Activated T-helper 1 cell treated with anti-CD3 and anti-CD28 coated beads, Interleukin-12 subunit alpha, Interleukin-12 subunit beta, Interleukin-2, Interleukin-4 antibody, amounts not matched to agents 30 ng/mL and 10 ng/mL and 1 ng/mL, durations not matched to agents 14 hours and 24 hours and 36 hours (primary cell): Measurements from ENCODE around the gene TAF10. TPM values are rescaled to one million over a fixed set of nuclear protein-coding genes. Genes with fewer than 3 reads are reported as not detected.

ENCODE experiments used
- DNase-seq: peaks from one replicate; pipeline ENCODE4 v3.0.0; 2021; ENCODE audit warnings: low spot score
- H3K27ac Mint-ChIP-seq: one replicate; pipeline ENCODE4 v1.8.0; 2021; ENCODE audit warnings: mild to moderate bottlenecking, mixed read lengths
- H3K27me3 Mint-ChIP-seq: one replicate; pipeline ENCODE4 v1.8.0; 2022; ENCODE audit warnings: mild to moderate bottlenecking, moderate library complexity, mixed read lengths; ENCODE audit not compliant: insufficient read depth
- H3K36me3 Mint-ChIP-seq: one replicate; pipeline ENCODE4 v1.8.0; 2021; ENCODE audit warnings: low read depth, mixed read lengths
- H3K4me1 Mint-ChIP-seq: one replicate; pipeline ENCODE4 v1.8.0; 2021; ENCODE audit warnings: low read depth, mixed read lengths
- H3K4me3 Mint-ChIP-seq: one replicate; pipeline ENCODE4 v1.8.0; 2021; ENCODE audit warnings: mild to moderate bottlenecking, moderate library complexity, mixed read lengths
- H3K9me3 Mint-ChIP-seq: one replicate; pipeline ENCODE4 v1.8.0; 2021; ENCODE audit warnings: mixed read lengths
- intact Hi-C: fragments of 100-400 bp; cut with micrococcal nuclease; formaldehyde crosslinking; loops from one replicate; pipeline ENCODE4 v1.15.1; 2024
- total RNA-seq: library from RNA; stranded (reverse); gene quantifications from 2 replicates; pipeline ENCODE4 v1.2.3, GENCODE V29; 2022

TAF10 gene
- total RNA-seq, 1 donor from 2014 or later, result 155 TPM

- Mint-ChIP-seq H3K4me3 (peak overlapping the region; percentile 43), H3K27ac (peak overlapping the region; percentile 54), H3K9me3 (no peaks in the 10 kb centered on the region), H3K4me1 (no peaks in the 10 kb centered on the region), H3K36me3 (peaks cover 10% of the 10 kb centered on the region), H3K27me3 (no peaks in the 10 kb centered on the region)
- intact Hi-C loops, result loop anchor here (10.0 kb wide), 1 partner anchor 932 kb away; the partner anchor contains the start of genes TRIM22 and TRIM5
- no peak for DNase-seq
Measured at GRCh38 chr11:6616596-6617250, 4.7 kb upstream of the TAF10 start.

- peaks cover 5% of the 10 kb centered on the region for H3K4me1 Mint-ChIP-seq
- DNase-seq, result no peak
- H3K27me3 Mint-ChIP-seq, result no peaks in the 10 kb centered on the region
- H3K4me3 Mint-ChIP-seq, result peak overlapping the region; percentile 6
- no peaks in the 10 kb centered on the region for H3K9me3 Mint-ChIP-seq
- intact Hi-C loops, result loop anchor here (10.0 kb wide), 1 partner anchor 931 kb away; the partner anchor contains the start of genes TRIM22 and TRIM5
- peaks cover 15% of the 10 kb centered on the region for H3K36me3 Mint-ChIP-seq
- no peak overlapping the region for H3K27ac Mint-ChIP-seq
Measured at GRCh38 chr11:6615882-6616585, 4.0 kb upstream of the TAF10 start.

GRCh38 chr11:6615046-6615445 is 3.0 kb upstream of the TAF10 start:
- H3K4me1 Mint-ChIP-seq, result peaks cover 13% of the 10 kb centered on the region
- no peak for DNase-seq
- no peaks in the 10 kb centered on the region for H3K9me3 Mint-ChIP-seq
- H3K27ac Mint-ChIP-seq, result no peak overlapping the region
- no peak overlapping the region for H3K4me3 Mint-ChIP-seq
- H3K27me3 Mint-ChIP-seq, result no peaks in the 10 kb centered on the region
- intact Hi-C loops, result loop anchor here (10.0 kb wide), 1 partner anchor 930 kb away; the partner anchor contains the start of genes TRIM22 and TRIM5
- peaks cover 21% of the 10 kb centered on the region for H3K36me3 Mint-ChIP-seq

GRCh38 chr11:6614446-6614845 is 2.4 kb upstream of the TAF10 start:
- intact Hi-C loops, result loop anchor here (10.0 kb wide), 1 partner anchor 930 kb away; the partner anchor contains the start of genes TRIM22 and TRIM5
- no peaks in the 10 kb centered on the region for H3K9me3 Mint-ChIP-seq
- H3K27ac Mint-ChIP-seq, result no peak overlapping the region
- H3K4me3 Mint-ChIP-seq, result no peak overlapping the region
- DNase-seq, result no peak
- peaks cover 27% of the 10 kb centered on the region for H3K36me3 Mint-ChIP-seq
- no peaks in the 10 kb centered on the region for H3K27me3 Mint-ChIP-seq
- peaks cover 19% of the 10 kb centered on the region for H3K4me1 Mint-ChIP-seq

GRCh38 chr11:6613496-6613895 is 1.5 kb upstream of the TAF10 start:
- no peak overlapping the region for H3K4me3 Mint-ChIP-seq
- H3K36me3 Mint-ChIP-seq, result peaks cover 32% of the 10 kb centered on the region

GRCh38 chr11:6611963-6612212 is 128 bp downstream of the TAF10 start:
- Mint-ChIP-seq H3K27me3 (no peaks in the 10 kb centered on the region), H3K4me3 (peak overlapping the region; percentile 93), H3K27ac (no peak overlapping the region), H3K36me3 (peaks cover 40% of the 10 kb centered on the region), H3K9me3 (no peaks in the 10 kb centered on the region), H3K4me1 (peaks cover 34% of the 10 kb centered on the region)
- DNase-seq, result no peak
- intact Hi-C loops, result loop anchor here (1.0 to 10.0 kb wide), 7 partner anchors 7 to 927 kb away; partner anchors contain the start of genes ARFIP2, FHIP1B, ILK and MRPL17

More at GRCh38 chr11:6613496-6613895, 1.5 kb upstream of the TAF10 start:
- no peak for DNase-seq
- no peaks in the 10 kb centered on the region for H3K27me3 Mint-ChIP-seq
- peaks cover 20% of the 10 kb centered on the region for H3K4me1 Mint-ChIP-seq
- no peaks in the 10 kb centered on the region for H3K9me3 Mint-ChIP-seq
- intact Hi-C loops, result loop anchor here (2.0 to 10.0 kb wide), 2 partner anchors 133 to 929 kb away; partner anchors contain the start of genes TRIM22 and TRIM5
- no peak overlapping the region for H3K27ac Mint-ChIP-seq

GRCh38 chr11:6611092-6611962 is 689 bp downstream of the TAF10 start:
- no peak for DNase-seq
- Mint-ChIP-seq H3K9me3 (no peaks in the 10 kb centered on the region), H3K4me1 (peaks cover 40% of the 10 kb centered on the region), H3K27ac (peak overlapping the region; percentile 87), H3K36me3 (peaks cover 41% of the 10 kb centered on the region), H3K27me3 (no peaks in the 10 kb centered on the region), H3K4me3 (peak overlapping the region; percentile 93)
- intact Hi-C loops, result loop anchor here (1.0 to 10.0 kb wide), 2 partner anchors 8 to 927 kb away; partner anchors contain the start of genes TPP1, TRIM22 and TRIM5

GRCh38 chr11:6610591-6610990 is 1.4 kb downstream of the TAF10 start:
- intact Hi-C loops, result loop anchor here (10.0 kb wide), 1 partner anchor 926 kb away; the partner anchor contains the start of genes TRIM22 and TRIM5
- Mint-ChIP-seq H3K27ac (peak overlapping the region; percentile 87), H3K9me3 (no peaks in the 10 kb centered on the region), H3K36me3 (peaks cover 40% of the 10 kb centered on the region), H3K27me3 (no peaks in the 10 kb centered on the region), H3K4me3 (peak overlapping the region; percentile 93), H3K4me1 (peaks cover 46% of the 10 kb centered on the region)
- DNase-seq, result no peak

- peak overlapping the region; percentile 93 for H3K4me3 Mint-ChIP-seq
- peaks cover 34% of the 10 kb centered on the region for H3K36me3 Mint-ChIP-seq
Measured at GRCh38 chr11:6609502-6610015, 2.5 kb downstream of the TAF10 start.

GRCh38 chr11:6608726-6609501 is 3.1 kb downstream of the TAF10 start:
- no peaks in the 10 kb centered on the region for H3K9me3 Mint-ChIP-seq
- DNase-seq, result no peak
- intact Hi-C loops, result loop anchor here (10.0 kb wide), 1 partner anchor 1376 kb away; the partner anchor contains the start of gene EIF3F
- H3K36me3 Mint-ChIP-seq, result peaks cover 34% of the 10 kb centered on the region
- H3K27ac Mint-ChIP-seq, result no peak overlapping the region
- H3K4me1 Mint-ChIP-seq, result peaks cover 46% of the 10 kb centered on the region
- H3K27me3 Mint-ChIP-seq, result no peaks in the 10 kb centered on the region
- H3K4me3 Mint-ChIP-seq, result no peak overlapping the region

More at GRCh38 chr11:6609502-6610015, 2.5 kb downstream of the TAF10 start:
- H3K4me1 Mint-ChIP-seq, result peaks cover 46% of the 10 kb centered on the region
- H3K27ac Mint-ChIP-seq, result peak overlapping the region; percentile 33
- no peak for DNase-seq
- intact Hi-C loops, result loop anchor here (10.0 kb wide), 2 partner anchors 925 to 1375 kb away; partner anchors contain the start of genes EIF3F, TRIM22 and TRIM5
- no peaks in the 10 kb centered on the region for H3K9me3 Mint-ChIP-seq
- no peaks in the 10 kb centered on the region for H3K27me3 Mint-ChIP-seq

- DNase-seq, result no peak
- intact Hi-C loops, result loop anchor here (10.0 kb wide), 1 partner anchor 1377 kb away; the partner anchor contains the start of gene EIF3F
- H3K4me1 Mint-ChIP-seq, result peaks cover 46% of the 10 kb centered on the region
- H3K9me3 Mint-ChIP-seq, result no peaks in the 10 kb centered on the region
- no peaks in the 10 kb centered on the region for H3K27me3 Mint-ChIP-seq
- H3K27ac Mint-ChIP-seq, result no peak overlapping the region
- H3K4me3 Mint-ChIP-seq, result no peak overlapping the region
- H3K36me3 Mint-ChIP-seq, result peaks cover 34% of the 10 kb centered on the region
Measured at GRCh38 chr11:6608011-6608410, 4.0 kb downstream of the TAF10 start.
